Keratinocyte (primary cell): Measurements from ENCODE around the gene PAK2. TPM values are rescaled to one million over a fixed set of nuclear protein-coding genes. Genes with fewer than 3 reads are reported as not detected.
A peak's percentile ranks its signal among the peaks of the same experiment; 100 is the strongest.

ENCODE experiments used
- DNase-seq: peaks from one replicate; pipeline ENCODE4 v3.0.0-alpha.2; 2011; ENCODE audit warnings: low read depth, missing footprints, low spot score
- FAIRE-seq: peaks from 2 replicates; lab custom pipeline; 2011; peaks lifted over from hg19 to GRCh38; lab: Jason Lieb, UNC
- H2AFZ ChIP-seq: 2 replicates; pipeline ENCODE4 v1.6.0; 2012; ENCODE audit warnings: low read length, control low read depth, inconsistent platforms; ENCODE audit not compliant: control insufficient read depth
- H3K27ac ChIP-seq: 2 replicates; pipeline ENCODE4 v1.5.1; 2011; ENCODE audit warnings: low read length; ENCODE audit not compliant: control insufficient read depth, insufficient read depth
- H3K27me3 ChIP-seq: 3 replicates; pipeline ENCODE4 v1.6.0; 2011; ENCODE audit warnings: low read length; ENCODE audit not compliant: control insufficient read depth, insufficient read depth; ENCODE audit errors: extremely low read depth
- H3K36me3 ChIP-seq, 2 experiments: 2 replicates in 1 of 2; 3 replicates in 1 of 2; pipeline ENCODE4 v1.5.1; 2011; ENCODE audit warnings: low read length in 2 of 2, mild to moderate bottlenecking in 1 of 2; ENCODE audit not compliant: control insufficient read depth in 2 of 2, insufficient read depth in 2 of 2; ENCODE audit errors: extremely low read depth in 1 of 2
- H3K4me1 ChIP-seq: 3 replicates; pipeline ENCODE4 v1.5.1; 2011; ENCODE audit warnings: low read length; ENCODE audit not compliant: control insufficient read depth, insufficient read depth; ENCODE audit errors: extremely low read depth
- H3K4me2 ChIP-seq: 3 replicates; pipeline ENCODE4 v1.6.0; 2011; ENCODE audit warnings: low read depth, low read length; ENCODE audit not compliant: control insufficient read depth, insufficient read depth; ENCODE audit errors: extremely low read depth
- H3K4me3 ChIP-seq, 3 experiments: fragments of 200-600 bp in 1 of 3; sonication (generic) in 1 of 3; 2 replicates in 2 of 3; 3 replicates in 1 of 3; pipeline ENCODE4 v1.5.1; 2011 to 2016; ENCODE audit warnings: low read length in 3 of 3, mild to moderate bottlenecking in 3 of 3, control low read depth in 2 of 3, inconsistent platforms in 1 of 3, low read depth in 1 of 3, mixed read lengths in 1 of 3, mixed run types in 1 of 3, moderate library complexity in 1 of 3; ENCODE audit not compliant: control insufficient read depth in 2 of 3, insufficient read depth in 2 of 3; ENCODE audit errors: extremely low read depth in 1 of 3
- H3K79me2 ChIP-seq: 2 replicates; pipeline ENCODE4 v1.6.0; 2012; ENCODE audit warnings: low read length; ENCODE audit not compliant: control insufficient read depth, insufficient read depth
- H3K9ac ChIP-seq: 3 replicates; pipeline ENCODE4 v1.6.0; 2011; ENCODE audit warnings: low read length; ENCODE audit not compliant: control insufficient read depth, insufficient read depth; ENCODE audit errors: extremely low read depth
- H3K9me1 ChIP-seq: 3 replicates; pipeline ENCODE4 v1.6.0; 2011; ENCODE audit warnings: low read length; ENCODE audit not compliant: control insufficient read depth, insufficient read depth; ENCODE audit errors: extremely low read depth
- H3K9me3 ChIP-seq: 2 replicates; pipeline ENCODE4 v1.5.1; 2012; ENCODE audit warnings: low read depth, low read length; ENCODE audit not compliant: control insufficient read depth
- H4K20me1 ChIP-seq: 3 replicates; pipeline ENCODE4 v1.6.0; 2011; ENCODE audit warnings: low read length; ENCODE audit not compliant: control insufficient read depth, insufficient read depth; ENCODE audit errors: extremely low read depth
- EZH2 ChIP-seq: IDR thresholded peaks from one replicate; pipeline ENCODE4 v1.6.1; 2012; ENCODE audit warnings: inconsistent platforms, mild to moderate bottlenecking, low read length, moderate library complexity
- dilution Hi-C: fragments of 300-500 bp; cut with MboI; formaldehyde crosslinking; loops from one replicate; pipeline ENCODE4 v1.7.0; 2020; ENCODE audit warnings: low sequenced_read_pairs; ENCODE audit not compliant: extremely low pct_ligation_motif_present
- polyA minus RNA-seq, 3 experiments: library from RNA; depleted of rRNA, polyadenylated mRNA; stranded (reverse); fragments of >200 nt; gene quantifications; 1 replicate in 1 of 3; 2 replicates in 1 of 3; 3 replicates in 1 of 3; pipeline ENCODE4 v1.2.3, GENCODE V29; 2011
- polyA plus RNA-seq, 5 experiments: library from polyadenylated mRNA; depleted of rRNA in 3 of 5; stranded (reverse) in 3 of 5; stranded (forward) in 1 of 5; unstranded in 1 of 5; fragments of >200 nt; gene quantifications; 1 replicate in 1 of 5; 2 replicates in 3 of 5; 3 replicates in 1 of 5; pipeline versions ENCODE4 v1.2.1 to v1.2.3, GENCODE V29; 2011 to 2012; ENCODE audit warnings: missing spikeins in 2 of 5, low read depth in 1 of 5, low replicate concordance in 1 of 5
- TF ChIP-seq, protein P1 (sequence below), 3 experiments: IDR thresholded peaks in 1 of 3; conservative IDR thresholded peaks in 1 of 3; optimal IDR thresholded peaks in 1 of 3; 2 replicates in 2 of 3; 3 replicates in 1 of 3; pipeline versions ENCODE3 to v1.5.1; 2011; ENCODE audit warnings: low read length in 3 of 3, mild to moderate bottlenecking in 3 of 3, moderate library complexity in 2 of 3, control low read depth in 1 of 3, inconsistent platforms in 1 of 3; ENCODE audit not compliant: insufficient read depth in 2 of 3; ENCODE audit errors: extremely low read depth in 1 of 3

Gene PAK2
- polyA plus RNA-seq (37.2 to 59.4 TPM (median 52.3 TPM) in 3 replicates), polyA minus RNA-seq (72.5 to 135 TPM (median 133 TPM) in 3 replicates)
- polyA plus RNA-seq (2011; ENCODE audit: low read depth) = 38.4 TPM
- polyA plus RNA-seq (2011; cell fraction: cytosol; rRNA removed) = 51.8 and 77.0 TPM in 2 replicates
- 51.8 and 58.4 TPM in 2 replicates for polyA plus RNA-seq (2011; cell fraction: nucleus; rRNA removed)
- 43.4 and 75.9 TPM in 2 replicates for polyA plus RNA-seq (2012; ENCODE audit: low replicate concordance)
- polyA minus RNA-seq (2011; cell fraction: cytosol; rRNA and poly(A)+ RNA removed) = 96.3 TPM
- polyA minus RNA-seq (2011; cell fraction: nucleus; rRNA and poly(A)+ RNA removed) = 51.2 and 113 TPM in 2 replicates

DNA sequence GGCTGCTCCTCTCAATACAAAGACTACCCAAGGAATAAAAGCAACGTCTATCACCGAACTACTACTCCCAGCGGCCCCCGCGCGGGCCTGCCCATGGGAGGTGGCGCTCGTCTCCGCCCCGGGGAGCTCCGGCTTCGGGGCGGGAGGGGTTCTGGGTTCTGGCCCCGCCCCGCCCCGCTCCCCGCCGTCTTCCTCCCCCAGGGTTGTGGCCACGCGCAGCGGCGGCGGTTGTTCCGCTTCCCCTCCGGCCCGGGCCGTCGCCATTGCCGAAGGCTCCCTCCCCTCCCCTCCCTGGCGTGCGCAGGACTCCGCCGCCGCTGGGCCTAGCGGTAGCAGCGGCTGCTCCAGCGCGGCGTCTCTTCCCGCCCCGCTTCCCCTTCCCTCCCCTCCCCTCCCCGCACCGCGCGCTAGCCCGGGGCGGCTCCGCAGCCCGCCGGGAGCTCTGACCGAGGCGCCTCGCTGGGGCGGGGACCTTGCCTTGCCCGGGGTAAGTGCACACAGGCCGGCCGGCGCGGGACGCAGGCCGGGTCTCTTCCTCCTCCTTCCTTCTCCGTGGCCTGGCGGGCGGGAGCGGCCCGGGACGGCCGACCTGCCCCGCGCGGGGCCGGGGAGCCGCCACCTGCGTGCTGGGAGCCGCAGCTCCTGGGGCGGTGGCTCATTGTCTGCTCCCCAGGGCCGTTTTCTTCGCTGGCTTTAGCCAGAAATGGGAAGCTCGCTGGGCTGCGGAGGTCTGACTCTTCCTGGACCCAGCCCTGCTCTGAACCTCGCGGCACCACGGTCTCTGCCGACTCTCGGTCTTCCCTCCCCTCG is at the start of gene PAK2:
Gene PAK2 (plus strand): TSS at position 187 of the 810 bp plus-strand sequence. CDS start 42,790 bp downstream, outside the sequence.
- Histone ChIP-seq H3K27ac (peak within 1 kb of the TSS; percentile 94), H3K4me2 (peak within 1 kb of the TSS; percentile 96), H3K4me3 (peak within 1 kb of the TSS; percentile 80 to 85 (median 83)), H2AFZ (peak within 1 kb of the TSS; percentile 24), H3K79me2 (peaks cover 49% of the 10 kb centered on the region), H3K4me1 (no peaks in the 10 kb centered on the region), H3K9me1 (no peaks in the 10 kb centered on the region), H3K9ac (peak within 1 kb of the TSS; percentile 93), H3K27me3 (no peaks in the 10 kb centered on the region), H3K36me3 (peaks cover 0 to 1% of the 10 kb centered on the region in 2 experiments), H4K20me1 (no peaks in the 10 kb centered on the region), H3K9me3 (no peaks in the 10 kb centered on the region)
- no peak for TF ChIP-seq EZH2
- TF ChIP-seq, protein P1, sequence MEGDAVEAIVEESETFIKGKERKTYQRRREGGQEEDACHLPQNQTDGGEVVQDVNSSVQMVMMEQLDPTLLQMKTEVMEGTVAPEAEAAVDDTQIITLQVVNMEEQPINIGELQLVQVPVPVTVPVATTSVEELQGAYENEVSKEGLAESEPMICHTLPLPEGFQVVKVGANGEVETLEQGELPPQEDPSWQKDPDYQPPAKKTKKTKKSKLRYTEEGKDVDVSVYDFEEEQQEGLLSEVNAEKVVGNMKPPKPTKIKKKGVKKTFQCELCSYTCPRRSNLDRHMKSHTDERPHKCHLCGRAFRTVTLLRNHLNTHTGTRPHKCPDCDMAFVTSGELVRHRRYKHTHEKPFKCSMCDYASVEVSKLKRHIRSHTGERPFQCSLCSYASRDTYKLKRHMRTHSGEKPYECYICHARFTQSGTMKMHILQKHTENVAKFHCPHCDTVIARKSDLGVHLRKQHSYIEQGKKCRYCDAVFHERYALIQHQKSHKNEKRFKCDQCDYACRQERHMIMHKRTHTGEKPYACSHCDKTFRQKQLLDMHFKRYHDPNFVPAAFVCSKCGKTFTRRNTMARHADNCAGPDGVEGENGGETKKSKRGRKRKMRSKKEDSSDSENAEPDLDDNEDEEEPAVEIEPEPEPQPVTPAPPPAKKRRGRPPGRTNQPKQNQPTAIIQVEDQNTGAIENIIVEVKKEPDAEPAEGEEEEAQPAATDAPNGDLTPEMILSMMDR (optimal IDR thresholded peaks at IDR 0.05 in 1 of 3, IDR thresholded peaks at IDR 0.05 in 1 of 3, conservative IDR thresholded peaks at IDR 0.05 in 1 of 3; ENCODE audit: extremely low read depth in 1 of 3, insufficient read depth in 2 of 3, low read length in 3 of 3) = no peak
- DNase-seq (no peak), FAIRE-seq (no peak)
- dilution Hi-C loops = no loop called here

DNA sequence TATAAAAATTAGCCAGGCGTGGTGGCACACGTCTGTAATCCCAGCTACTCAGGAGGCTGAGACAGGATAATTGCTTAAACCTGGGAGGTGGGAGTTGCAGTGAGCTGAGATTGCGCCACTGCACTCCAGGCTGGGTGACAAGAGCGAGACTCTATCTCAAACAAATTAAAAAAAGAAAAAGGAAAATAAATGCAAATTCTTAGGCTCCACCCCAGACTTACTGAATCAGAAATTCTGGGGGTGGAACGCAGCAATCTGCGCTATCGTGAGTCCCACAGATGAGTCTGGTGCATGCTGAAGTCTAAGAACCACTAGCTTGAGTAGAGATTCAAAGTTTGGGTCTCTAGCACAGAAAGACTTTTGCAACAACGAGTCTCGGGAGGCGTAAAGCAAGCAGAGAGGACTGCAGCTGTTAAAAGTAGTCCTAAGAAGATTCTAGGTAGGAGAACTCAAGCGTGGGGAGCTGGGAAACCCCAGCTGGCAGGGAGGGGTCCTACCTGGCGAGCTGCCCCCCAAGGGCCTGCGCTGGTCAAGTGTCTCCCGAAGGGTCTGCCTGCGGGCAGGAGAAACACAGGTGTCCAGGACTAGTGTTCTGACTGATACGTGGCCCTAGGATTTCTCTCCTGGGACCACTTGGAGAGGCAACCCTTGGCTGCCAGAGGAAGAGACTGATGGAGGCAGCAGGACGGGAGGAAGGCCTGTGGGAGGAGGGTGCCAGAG is 49.6 kb upstream of the PAK2 start:
- Histone ChIP-seq H3K9me3 (no peaks in the 10 kb centered on the region), H2AFZ (no peak overlapping the region)
- dilution Hi-C loops = loop anchor here (5.0 kb wide), 1 partner anchor 63 kb away; no protein-coding TSS in a partner anchor

More for the DNA sequence above, 49.6 kb upstream of the PAK2 start:
- peaks cover 4% of the 10 kb centered on the region for H3K27me3 ChIP-seq
- H4K20me1 ChIP-seq = no peaks in the 10 kb centered on the region
- H3K9me1 ChIP-seq = no peaks in the 10 kb centered on the region
- no peak overlapping the region for H3K4me3 ChIP-seq
- no peak overlapping the region for H3K4me2 ChIP-seq
- no peaks in the 10 kb centered on the region for H3K36me3 ChIP-seq
- H3K9ac ChIP-seq = no peak overlapping the region
- H3K79me2 ChIP-seq = no peaks in the 10 kb centered on the region
- FAIRE-seq = no peak
- DNase-seq = no peak
- TF ChIP-seq EZH2 = no peak
- TF ChIP-seq, protein P1 (optimal IDR thresholded peaks at IDR 0.05 in 1 of 3, IDR thresholded peaks at IDR 0.05 in 1 of 3, conservative IDR thresholded peaks at IDR 0.05 in 1 of 3; ENCODE audit: extremely low read depth in 1 of 3, insufficient read depth in 2 of 3, low read length in 3 of 3) = no peak
- no peak overlapping the region for H3K27ac ChIP-seq
- no peaks in the 10 kb centered on the region for H3K4me1 ChIP-seq
